SH-SY5Y (cell line): Measurements from ENCODE around the gene MLH3.

ENCODE experiments used
- GATA2 ChIP-seq: IDR thresholded peaks from 2 replicates; pipeline ENCODE4 v1.6.1; 2011; ENCODE audit warnings: mild to moderate bottlenecking, low read depth, low read length
- GATA3 ChIP-seq: IDR thresholded peaks from 2 replicates; pipeline ENCODE4 v1.6.1; 2011; ENCODE audit warnings: low read depth, mild to moderate bottlenecking, low read length, moderate library complexity

DNA sequence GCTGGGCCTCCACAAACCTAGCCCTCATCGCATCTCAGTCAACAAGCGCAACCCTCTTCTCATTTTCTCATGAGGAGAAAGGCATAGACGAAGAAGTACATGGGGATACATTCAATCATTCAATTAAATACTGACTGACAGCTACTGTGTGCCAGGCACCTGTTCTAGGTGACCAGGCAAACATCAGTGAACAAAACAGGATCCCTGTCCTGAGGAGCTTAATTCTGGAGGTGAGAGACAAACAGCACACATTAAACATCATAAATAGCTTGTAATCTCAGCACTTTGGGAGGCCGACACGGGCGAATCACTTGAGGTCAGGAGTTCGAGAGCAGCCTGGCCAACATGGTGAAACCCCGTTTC, 12.9 kb upstream of the MLH3 start:
- no peak for TF ChIP-seq GATA2
- TF ChIP-seq GATA3 = no peak
